HT1080 (cell line): ENCODE measurements around the gene TPD52L2. TPM values are rescaled to one million over a fixed set of nuclear protein-coding genes. Genes with fewer than 3 reads are reported as not detected.

Source experiments
- DNase-seq: peaks from one replicate; pipeline ENCODE4 v3.0.0-alpha.2; 2015; ENCODE audit warnings: low read depth
- small RNA-seq: library from RNA; depleted of rRNA; stranded (forward); fragments of <200 nt; gene quantifications from one replicate; pipeline ENCODE3, GENCODE V24; 2014
- total RNA-seq: library from RNA; depleted of rRNA; stranded (reverse); fragments of >200 nt; shearing (Covaris generic); gene quantifications from 2 replicates; pipeline ENCODE4 v1.2.3, GENCODE V29; 2014; rRNA removed

TPD52L2 gene
- total RNA-seq, 1 experiment from 2014 or later, result 120 TPM

DNA sequence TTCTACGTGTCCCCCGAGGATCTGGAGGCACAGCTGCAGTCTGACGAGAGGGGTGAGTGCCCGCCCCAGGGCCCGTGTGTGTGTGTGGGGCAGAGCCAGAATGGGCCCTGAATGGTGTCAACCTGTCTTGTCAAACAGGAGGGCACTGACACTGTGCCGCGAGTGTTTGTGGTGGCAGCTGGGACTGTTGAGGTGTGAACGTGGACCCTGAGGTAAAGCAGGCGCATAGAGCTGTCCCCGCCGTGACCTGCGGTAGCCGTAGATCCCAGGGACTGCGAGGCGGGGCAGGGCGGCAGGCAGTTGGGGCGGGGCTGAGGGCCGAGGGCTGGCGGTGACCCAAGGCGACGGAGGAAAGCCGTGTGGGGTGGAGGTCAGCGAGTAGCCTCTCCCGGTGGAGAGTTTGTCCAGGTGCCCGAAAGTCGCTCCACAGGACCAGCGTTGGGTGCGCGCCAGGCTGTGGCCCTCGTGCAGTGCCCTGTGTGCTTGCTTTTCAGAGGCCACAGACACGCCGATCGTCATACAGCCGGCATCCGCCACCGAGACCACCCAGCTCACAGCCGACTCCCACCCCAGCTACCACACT lies 66.0 kb downstream of the TPD52L2 start:
- DNase-seq, result no peak

- DNase-seq, result no peak
Observed at GRCh38 chr20:63931735-63932134, 66.7 kb downstream of the TPD52L2 start.

- no peak for DNase-seq
Observed at GRCh38 chr20:63932606-63933160, 67.6 kb downstream of the TPD52L2 start.

DNA sequence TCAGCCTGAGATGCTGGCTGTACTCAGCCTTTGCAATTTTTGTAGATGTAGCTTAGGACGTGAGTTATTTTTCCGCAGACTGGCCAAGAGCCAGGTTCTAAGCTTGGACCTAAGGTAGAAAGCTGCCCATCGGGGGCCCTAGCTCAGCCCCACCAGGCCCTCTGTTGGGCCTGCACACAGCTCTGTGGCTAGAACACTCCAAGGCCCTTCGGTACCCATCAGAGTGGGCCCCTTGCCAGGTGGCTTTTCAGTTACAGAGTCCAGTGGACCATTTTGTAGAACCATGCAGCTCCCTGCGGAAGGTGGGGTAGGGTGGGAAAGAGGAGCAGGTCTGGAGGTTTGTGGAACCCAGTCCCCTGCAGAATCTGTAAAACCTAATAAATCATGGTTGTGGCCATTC lies 68.6 kb downstream of the TPD52L2 start:
- no peak for DNase-seq

- no peak for DNase-seq
Observed at GRCh38 chr20:63934271-63935068, 69.4 kb downstream of the TPD52L2 start.

- DNase-seq, result no peak
Observed at GRCh38 chr20:63935447-63935846, 70.4 kb downstream of the TPD52L2 start.

GRCh38 chr20:63937596-63937995 lies 72.5 kb downstream of the TPD52L2 start:
- no peak for DNase-seq

- DNase-seq, result no peak
Observed at GRCh38 chr20:63939061-63939935, 74.2 kb downstream of the TPD52L2 start.

GRCh38 chr20:63940071-63940471 lies 75.0 kb downstream of the TPD52L2 start:
- DNase-seq, result no peak

DNA sequence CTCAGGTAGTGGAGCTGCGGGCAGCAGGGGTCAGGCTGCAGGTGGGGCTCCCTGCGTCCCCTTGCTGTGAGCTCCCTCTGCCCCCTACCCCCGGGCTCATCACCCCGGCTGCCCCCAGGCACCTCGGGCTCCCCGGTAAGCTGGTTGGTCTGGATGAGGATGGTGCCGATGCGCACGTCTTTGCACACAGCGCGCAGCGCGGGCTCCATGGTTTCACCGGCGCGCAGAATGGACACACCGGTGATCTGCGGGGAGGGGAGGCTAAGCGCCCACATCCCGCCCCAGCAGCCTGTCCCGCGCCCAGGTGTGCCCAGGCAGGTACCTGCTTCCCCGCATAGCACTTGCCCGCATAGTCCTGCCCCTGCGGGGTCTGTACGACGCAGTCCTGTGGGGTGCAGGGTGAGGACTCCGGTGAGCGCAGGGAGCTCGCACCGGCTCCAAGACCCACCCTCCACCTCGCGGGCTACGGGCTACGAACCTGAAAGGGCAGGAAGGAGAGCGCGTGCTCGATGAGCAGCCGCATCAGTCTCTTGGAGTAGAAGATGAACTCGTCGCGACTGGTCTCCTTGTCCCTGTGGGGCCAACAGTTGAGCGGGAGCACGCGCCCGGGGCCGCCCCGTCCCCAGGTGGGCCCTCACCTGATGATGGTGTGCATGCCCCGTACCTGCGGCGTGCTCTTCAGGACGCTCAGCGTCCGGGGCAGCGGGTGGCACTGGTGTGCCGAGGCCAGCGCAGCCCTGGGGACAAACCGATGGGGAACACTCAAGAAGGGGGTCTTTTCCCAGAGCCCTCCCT lies 75.6 kb downstream of the TPD52L2 start:
- no peak for DNase-seq

Small RNA genes within 50 kb of the gene (small RNA-seq; reads per million reads assigned to genes)
- gene MIR941-2 (not detected), gene MIR941-4 (not detected), gene MIR941-5 (not detected), gene RNU1-134P (0.27 reads per million, percentile 24 among the genes with 10 or more reads in this experiment)

Other genes with a start within 250 kb of the TPD52L2 start
- 18.3 and 22.0 TPM in 2 replicates for gene GMEB2, start 238.2 kb upstream of the TPD52L2 start, total RNA-seq
- 30.9 and 33.2 TPM in 2 replicates for gene STMN3, start 211.8 kb upstream of the TPD52L2 start, total RNA-seq
- 13.1 and 19.3 TPM in 2 replicates for gene RTEL1, start 207.0 kb upstream of the TPD52L2 start, total RNA-seq
- 5.9 and 7.2 TPM in 2 replicates for gene TNFRSF6B, start 168.6 kb upstream of the TPD52L2 start, total RNA-seq
- 44.6 and 46.2 TPM in 2 replicates for gene ARFRP1, start 157.3 kb upstream of the TPD52L2 start, total RNA-seq
- gene ZGPAT, start 157.2 kb upstream of the TPD52L2 start, total RNA-seq, result 29.1 and 29.6 TPM in 2 replicates
- 5.8 and 10.3 TPM in 2 replicates for gene LIME1, start 128.6 kb upstream of the TPD52L2 start, total RNA-seq
- 39.8 and 49.2 TPM in 2 replicates for gene SLC2A4RG, start 125.5 kb upstream of the TPD52L2 start, total RNA-seq
- 0.19 and 0.20 TPM in 2 replicates for gene ZBTB46, start 34.0 kb upstream of the TPD52L2 start, total RNA-seq
- gene ABHD16B, start 3.8 kb upstream of the TPD52L2 start, total RNA-seq, result not detected in 2 replicates
- 51.4 and 60.0 TPM in 2 replicates for gene DNAJC5, start 29.9 kb downstream of the TPD52L2 start, total RNA-seq
- 17.1 and 26.0 TPM in 2 replicates for gene UCKL1, start 91.1 kb downstream of the TPD52L2 start, total RNA-seq
- 16.4 and 18.7 TPM in 2 replicates for gene ZNF512B, start 104.7 kb downstream of the TPD52L2 start, total RNA-seq
- 3.6 and 7.6 TPM in 2 replicates for gene SAMD10, start 114.4 kb downstream of the TPD52L2 start, total RNA-seq
- gene PRPF6, start 115.9 kb downstream of the TPD52L2 start, total RNA-seq, result 60.8 and 66.3 TPM in 2 replicates
- 0.42 and 0.50 TPM in 2 replicates for gene C20orf204, start 170.9 kb downstream of the TPD52L2 start, total RNA-seq
- gene SOX18, start 184.4 kb downstream of the TPD52L2 start, total RNA-seq, result 0.11 and 0.57 TPM in 2 replicates
- 13.4 and 16.7 TPM in 2 replicates for gene TCEA2, start 197.9 kb downstream of the TPD52L2 start, total RNA-seq
- 37.1 and 37.3 TPM in 2 replicates for gene RGS19, start 214.2 kb downstream of the TPD52L2 start, total RNA-seq
- gene OPRL1, start 214.8 kb downstream of the TPD52L2 start, total RNA-seq, result 0.33 and 0.43 TPM in 2 replicates
- gene LKAAEAR1, start 219.1 kb downstream of the TPD52L2 start, total RNA-seq, result 0.84 and 1.0 TPM in 2 replicates
- not detected in 2 replicates for gene NPBWR2, start 242.3 kb downstream of the TPD52L2 start, total RNA-seq